ENCODE data around the gene CARD11.

CARD11 gene

DNA sequence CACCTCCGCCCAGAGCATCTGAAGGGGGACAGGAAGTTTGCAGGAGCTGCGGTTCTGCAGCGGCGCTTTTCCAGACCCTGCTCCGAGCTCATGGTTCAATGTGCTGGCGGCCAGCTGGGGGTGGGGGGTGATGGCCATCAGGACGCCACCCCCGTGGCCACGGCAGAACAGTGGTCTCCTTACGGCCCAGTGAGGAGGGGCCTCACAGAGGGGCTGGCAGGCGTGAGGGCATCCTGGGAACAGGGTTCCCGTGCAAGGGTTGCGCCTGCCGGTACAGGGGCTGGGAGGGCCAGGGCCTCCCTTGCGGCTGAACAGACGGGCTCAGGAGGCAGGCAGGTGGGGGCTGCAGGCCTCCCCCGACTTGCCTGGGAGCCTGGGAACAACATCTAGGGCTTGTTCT is 160.6 kb downstream of the CARD11 start:
- H3K4me3 ChIP-seq (ENCODE audit: low read depth, low read length): no peak overlapping the region
- no peak for DNase-seq (ENCODE audit: low read depth)
- TF ChIP-seq, protein P1, sequence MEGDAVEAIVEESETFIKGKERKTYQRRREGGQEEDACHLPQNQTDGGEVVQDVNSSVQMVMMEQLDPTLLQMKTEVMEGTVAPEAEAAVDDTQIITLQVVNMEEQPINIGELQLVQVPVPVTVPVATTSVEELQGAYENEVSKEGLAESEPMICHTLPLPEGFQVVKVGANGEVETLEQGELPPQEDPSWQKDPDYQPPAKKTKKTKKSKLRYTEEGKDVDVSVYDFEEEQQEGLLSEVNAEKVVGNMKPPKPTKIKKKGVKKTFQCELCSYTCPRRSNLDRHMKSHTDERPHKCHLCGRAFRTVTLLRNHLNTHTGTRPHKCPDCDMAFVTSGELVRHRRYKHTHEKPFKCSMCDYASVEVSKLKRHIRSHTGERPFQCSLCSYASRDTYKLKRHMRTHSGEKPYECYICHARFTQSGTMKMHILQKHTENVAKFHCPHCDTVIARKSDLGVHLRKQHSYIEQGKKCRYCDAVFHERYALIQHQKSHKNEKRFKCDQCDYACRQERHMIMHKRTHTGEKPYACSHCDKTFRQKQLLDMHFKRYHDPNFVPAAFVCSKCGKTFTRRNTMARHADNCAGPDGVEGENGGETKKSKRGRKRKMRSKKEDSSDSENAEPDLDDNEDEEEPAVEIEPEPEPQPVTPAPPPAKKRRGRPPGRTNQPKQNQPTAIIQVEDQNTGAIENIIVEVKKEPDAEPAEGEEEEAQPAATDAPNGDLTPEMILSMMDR (IDR thresholded peaks at IDR 0.05; ENCODE audit: control insufficient read depth, extremely low read depth, insufficient read depth): no peak

DNA sequence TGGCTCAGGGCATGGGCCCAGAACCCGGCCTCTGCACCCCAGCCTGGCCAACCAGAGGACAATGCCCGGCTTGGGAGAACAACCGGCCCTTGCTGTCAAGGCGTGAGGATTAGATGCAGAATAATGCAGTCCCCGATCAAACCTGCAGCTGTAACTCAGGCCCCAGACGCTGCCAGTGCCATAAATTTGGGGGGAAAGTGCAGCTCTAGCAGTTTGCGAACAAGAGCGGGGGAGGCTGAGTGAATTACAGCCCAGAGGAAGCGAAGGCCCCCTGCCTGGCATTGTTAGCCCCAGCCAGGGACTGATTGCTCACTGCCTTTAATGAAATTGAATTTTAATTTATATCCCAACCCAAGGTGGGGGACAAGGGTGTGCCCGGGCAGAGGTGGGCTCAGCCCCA is 161.6 kb downstream of the CARD11 start:
- TF ChIP-seq, protein P1 (IDR thresholded peaks at IDR 0.05; ENCODE audit: control insufficient read depth, extremely low read depth, insufficient read depth): no peak

DNA sequence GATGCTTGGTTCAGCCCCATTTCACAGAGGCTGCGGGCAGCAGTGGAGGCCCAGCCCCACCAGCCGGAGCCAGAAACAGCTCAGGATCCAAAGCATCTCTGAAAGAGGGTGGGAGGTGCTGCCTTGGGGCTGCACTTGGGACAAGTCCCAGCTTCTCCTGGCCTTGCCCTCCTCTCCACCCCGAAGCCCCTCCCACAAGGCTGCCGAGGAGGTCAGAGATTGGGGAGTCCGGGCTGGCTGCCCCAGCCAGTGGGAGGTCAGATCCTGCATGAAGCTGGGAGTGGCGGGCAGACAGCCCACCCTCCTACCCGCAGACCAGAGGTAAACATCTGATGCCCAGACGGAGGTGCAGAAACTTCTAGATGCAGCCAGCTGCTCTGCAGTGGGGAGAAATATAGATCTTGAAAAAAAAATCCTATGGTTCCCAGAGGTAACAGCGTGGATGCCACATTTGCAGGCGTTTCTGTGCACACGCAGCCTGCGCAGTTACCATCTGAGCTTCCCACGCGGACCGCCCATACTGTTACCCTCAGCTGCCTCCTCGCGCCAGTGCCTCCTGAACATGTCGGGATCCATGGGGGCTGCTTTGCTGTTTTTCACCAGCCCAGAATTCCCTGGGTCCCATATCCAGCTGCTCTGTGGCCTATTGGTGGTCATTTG is 162.7 kb downstream of the CARD11 start:
- no peak for DNase-seq (ENCODE audit: low read depth)
- TF ChIP-seq, protein P1 (IDR thresholded peaks at IDR 0.05; ENCODE audit: control insufficient read depth, extremely low read depth, insufficient read depth): no peak

More for the DNA sequence above, 161.6 kb downstream of the CARD11 start:
- H3K4me3 ChIP-seq (ENCODE audit: low read depth, low read length): no peak overlapping the region
- no peak for DNase-seq (ENCODE audit: low read depth)

DNA sequence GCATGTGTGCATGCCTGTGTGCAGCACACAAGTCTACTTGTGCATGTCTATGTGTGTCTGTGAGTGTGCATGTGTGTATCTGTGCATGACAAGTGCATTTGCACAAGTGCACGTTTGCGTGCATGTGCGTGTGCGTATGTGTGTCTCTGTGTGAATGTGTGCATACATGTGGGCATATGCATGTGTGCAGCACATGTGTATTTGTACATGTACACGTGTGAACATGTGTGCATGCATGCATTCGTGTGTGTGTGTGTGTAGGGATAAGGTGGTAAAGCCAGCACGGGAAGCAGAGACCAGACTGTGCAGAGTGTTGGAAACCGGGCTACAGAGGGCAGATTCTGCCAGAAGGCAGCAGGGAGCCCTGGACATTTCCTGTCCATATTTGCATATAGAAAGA is 163.6 kb downstream of the CARD11 start:
- TF ChIP-seq, protein P1 (IDR thresholded peaks at IDR 0.05; ENCODE audit: control insufficient read depth, extremely low read depth, insufficient read depth): no peak
- no peak overlapping the region for H3K4me3 ChIP-seq (ENCODE audit: low read depth, low read length)
- no peak for DNase-seq (ENCODE audit: low read depth)

More for the DNA sequence above, 162.7 kb downstream of the CARD11 start:
- H3K4me3 ChIP-seq (ENCODE audit: low read depth, low read length): no peak overlapping the region

DNA sequence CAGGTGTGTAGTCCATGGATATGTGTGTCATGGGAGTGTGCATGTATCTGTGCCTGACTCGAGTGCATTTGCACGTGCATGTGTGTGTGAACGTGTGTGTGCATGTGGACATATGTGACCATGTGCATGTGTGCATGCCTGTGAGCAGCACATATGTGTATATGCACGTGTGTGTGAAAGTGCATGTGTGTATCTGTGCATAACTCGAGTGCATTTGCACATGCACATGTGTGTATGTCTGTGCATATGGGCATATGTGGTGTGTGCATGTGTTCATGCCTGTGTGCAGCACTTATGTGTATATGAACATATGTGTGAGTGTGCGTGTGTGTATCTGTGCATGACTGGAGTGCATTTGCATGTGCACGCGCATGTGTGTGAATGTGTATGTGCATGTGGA is 164.3 kb downstream of the CARD11 start:
- H3K4me3 ChIP-seq (ENCODE audit: low read depth, low read length): no peak overlapping the region
- DNase-seq (ENCODE audit: low read depth): no peak
- TF ChIP-seq, protein P1 (IDR thresholded peaks at IDR 0.05; ENCODE audit: control insufficient read depth, extremely low read depth, insufficient read depth): no peak

DNA sequence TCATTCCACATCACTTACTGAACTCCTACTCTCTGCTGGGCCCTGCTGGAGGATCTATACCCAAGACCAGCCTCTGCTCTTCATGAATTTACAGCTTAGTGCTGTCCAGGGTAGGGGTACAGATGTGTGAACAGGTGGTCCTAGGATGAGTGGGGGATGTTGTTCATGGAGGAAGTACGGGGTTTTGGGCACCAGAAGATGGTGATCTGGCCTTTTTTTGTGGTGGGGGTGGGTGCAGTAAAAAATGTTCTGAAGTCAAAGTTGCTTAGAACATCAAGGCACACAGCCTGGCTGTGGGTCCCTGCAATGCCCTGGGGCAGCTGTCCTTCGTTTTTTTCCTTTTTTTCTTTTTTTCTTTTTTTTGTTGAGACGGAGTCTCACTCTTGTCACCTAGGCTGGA is 165.4 kb downstream of the CARD11 start:
- no peak for DNase-seq (ENCODE audit: low read depth)
- TF ChIP-seq, protein P1 (IDR thresholded peaks at IDR 0.05; ENCODE audit: control insufficient read depth, extremely low read depth, insufficient read depth): no peak
- no peak overlapping the region for H3K4me3 ChIP-seq (ENCODE audit: low read depth, low read length)

All from LNCaP clone FGC (cell line).